GM04503 (cell line): ENCODE results near the gene SCRT2.

ENCODE experiments used
- DNase-seq: peaks from one replicate; pipeline ENCODE4 v3.0.0-alpha.2; 2012; ENCODE audit warnings: low read depth

SCRT2 gene

GRCh38 chr20:631101-631500 is 44.5 kb downstream of the SCRT2 start:
- no peak for DNase-seq

- DNase-seq, result no peak
Measured at GRCh38 chr20:626579-626978, 49.0 kb downstream of the SCRT2 start.

- DNase-seq, result no peak
Measured at GRCh38 chr20:625360-625932, 50.2 kb downstream of the SCRT2 start.

- DNase-seq, result no peak
Measured at GRCh38 chr20:623704-624103, 51.9 kb downstream of the SCRT2 start.

GRCh38 chr20:623021-623420 is 52.6 kb downstream of the SCRT2 start:
- DNase-seq, result no peak

GRCh38 chr20:622161-622560 is 53.4 kb downstream of the SCRT2 start:
- no peak for DNase-seq

GRCh38 chr20:621125-621756 is 54.4 kb downstream of the SCRT2 start:
- DNase-seq, result peak; percentile 27

- no peak for DNase-seq
Measured at GRCh38 chr20:620246-620645, 55.4 kb downstream of the SCRT2 start.

GRCh38 chr20:618980-619379 is 56.6 kb downstream of the SCRT2 start:
- DNase-seq, result no peak

- DNase-seq, result no peak
Measured at GRCh38 chr20:617934-618690, 57.5 kb downstream of the SCRT2 start.

GRCh38 chr20:615514-615913 is 60.1 kb downstream of the SCRT2 start:
- DNase-seq, result no peak

GRCh38 chr20:611843-612185 is 63.8 kb downstream of the SCRT2 start:
- no peak for DNase-seq
